ENCODE data around the gene TMEM138. TPM values are rescaled to one million over a fixed set of nuclear protein-coding genes. Genes with fewer than 3 reads are reported as not detected.

TMEM138 gene
- total RNA-seq, 1 experiment from 2014 or later = 43.6 TPM

GRCh38 chr11:61347916-61348461 is 14.2 kb upstream of the TMEM138 start:
- no CpG with 5 or more reads among the region's 11 CpGs for WGBS (ENCODE audit: extremely low coverage, insufficient read length, low lambda C conversion rate)
- H2BK5ac ChIP-seq (ENCODE audit: insufficient read length, low read length) = no peak overlapping the region
- H3K18ac ChIP-seq (ENCODE audit: insufficient read length, low read depth, low read length) = no peak overlapping the region
- no peaks in the 10 kb centered on the region for H3K79me2 ChIP-seq (ENCODE audit: insufficient read depth, low read length)
- H3K9me3 ChIP-seq (ENCODE audit: control insufficient read depth, low read depth, low read length) = no peaks in the 10 kb centered on the region
- Mint-ChIP-seq H3K9me3 (no peaks in the 10 kb centered on the region), H3K27ac (no peak overlapping the region), H3K4me1 (no peaks in the 10 kb centered on the region), H3K4me3 (no peak overlapping the region; a peak in 2 of 5 replicates), H3K36me3 (ENCODE audit: insufficient read depth in 1 of 3, low read depth in 3 of 3) (peaks cover 5 to 48% (median 25%) of the 10 kb centered on the region in 3 experiments), H3K27me3 (ENCODE audit: low read depth) (no peaks in the 10 kb centered on the region)
- no peak overlapping the region for H4K8ac ChIP-seq (replicated peaks; ENCODE audit: insufficient read length, low read depth, low read length)
- no peak overlapping the region for H4K91ac ChIP-seq (ENCODE audit: insufficient read length, low read depth, low read length)
- TF ChIP-seq CTCF (conservative IDR thresholded peaks at IDR 0.05) = no peak
- no peak overlapping the region for H2BK12ac ChIP-seq (ENCODE audit: insufficient read length, low read depth, low read length)
- H3K27ac ChIP-seq (ENCODE audit: insufficient read length, low read depth, low read length) = no peak overlapping the region
- no peaks in the 10 kb centered on the region for H3K79me1 ChIP-seq (ENCODE audit: insufficient read depth, low read depth, low read length, poor library complexity, severe bottlenecking)
- no peak overlapping the region for H2BK20ac ChIP-seq (ENCODE audit: low read depth, low read length, poor library complexity, severe bottlenecking)
- no peak for DNase-seq
- H3K23me2 ChIP-seq (ENCODE audit: insufficient read length, low read depth, low read length, poor library complexity, severe bottlenecking) = no peaks in the 10 kb centered on the region
- no peak overlapping the region for H3K9ac ChIP-seq (ENCODE audit: extremely low read depth, insufficient read length, low read length)
- no peak overlapping the region for H2BK120ac ChIP-seq (ENCODE audit: low read depth, low read length, poor library complexity, severe bottlenecking)
- no peak overlapping the region for H3T11ph ChIP-seq (ENCODE audit: low read length)
- H4K5ac ChIP-seq (ENCODE audit: insufficient read length, low read depth, low read length) = no peak overlapping the region
- no peak overlapping the region for H2AFZ ChIP-seq (ENCODE audit: low read length)
- H3K14ac ChIP-seq (ENCODE audit: insufficient read depth, low read length) = no peak overlapping the region
- H3K4me2 ChIP-seq (ENCODE audit: insufficient read depth, insufficient read length, low read length) = no peak overlapping the region
- H2BK15ac ChIP-seq (ENCODE audit: low read depth, low read length) = no peak overlapping the region
- H2AK5ac ChIP-seq (ENCODE audit: insufficient read length, low read length) = no peak overlapping the region
- H3K23ac ChIP-seq (ENCODE audit: insufficient read length, low read depth, low read length) = no peak overlapping the region
- H3K27me3 ChIP-seq (ENCODE audit: insufficient read depth, low read length) = no peaks in the 10 kb centered on the region
- H4K20me1 ChIP-seq (ENCODE audit: control insufficient read depth, insufficient read depth, insufficient read length) = no peaks in the 10 kb centered on the region
- no peak overlapping the region for H3K4ac ChIP-seq (ENCODE audit: low read depth, low read length)
- no peak overlapping the region for H3K56ac ChIP-seq (ENCODE audit: insufficient read length, low read depth, low read length)
- no peaks in the 10 kb centered on the region for H3K4me1 ChIP-seq (ENCODE audit: insufficient read depth, low read length)
